HG02870 (cell line): ENCODE measurements around the gene ITSN1.

Experiments
- ATAC-seq: cut with Tn5 transposase; IDR thresholded peaks from one replicate; pipeline ENCODE4 v1.9.1; 2021; ENCODE audit warnings: mild to moderate bottlenecking, moderate library complexity; ENCODE audit not compliant: unreplicated experiment

Gene ITSN1

GRCh38 chr21:33677450-33677849 is 35.1 kb downstream of the ITSN1 start:
- ATAC-seq, result no peak

GRCh38 chr21:33680870-33681269 is 38.6 kb downstream of the ITSN1 start:
- no peak for ATAC-seq

DNA sequence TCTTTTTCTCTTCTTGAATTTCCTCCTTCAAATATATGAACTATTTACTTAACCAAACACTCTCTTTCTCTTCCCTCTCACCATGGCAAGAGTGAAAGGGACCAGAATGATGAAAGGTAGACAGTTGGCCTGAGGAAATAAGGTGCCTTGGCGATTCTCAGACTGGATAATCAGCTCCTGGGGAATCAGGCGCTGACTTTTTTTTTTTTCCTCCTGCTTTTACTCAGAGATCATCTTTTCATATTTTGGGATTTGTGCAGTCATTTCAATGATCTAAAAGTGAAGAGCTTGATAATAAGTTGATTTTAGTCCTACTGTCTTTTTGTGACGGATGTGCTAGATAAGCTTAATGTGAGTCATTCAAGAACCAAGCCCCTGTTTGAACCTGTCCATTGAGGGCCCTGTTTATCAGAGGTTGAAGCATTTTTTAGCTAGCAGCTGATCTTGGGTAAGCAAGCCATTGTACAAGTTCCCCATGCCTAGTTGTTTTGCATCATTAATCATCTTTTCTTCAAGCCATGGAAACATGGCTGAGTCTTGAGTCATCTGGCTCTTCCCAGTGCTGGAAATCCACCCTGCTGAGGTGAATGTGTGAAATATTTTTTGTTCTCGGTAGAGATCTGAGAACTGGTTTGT is 40.8 kb downstream of the ITSN1 start:
- ATAC-seq, result no peak

GRCh38 chr21:33684068-33684467 is 41.8 kb downstream of the ITSN1 start:
- no peak for ATAC-seq

DNA sequence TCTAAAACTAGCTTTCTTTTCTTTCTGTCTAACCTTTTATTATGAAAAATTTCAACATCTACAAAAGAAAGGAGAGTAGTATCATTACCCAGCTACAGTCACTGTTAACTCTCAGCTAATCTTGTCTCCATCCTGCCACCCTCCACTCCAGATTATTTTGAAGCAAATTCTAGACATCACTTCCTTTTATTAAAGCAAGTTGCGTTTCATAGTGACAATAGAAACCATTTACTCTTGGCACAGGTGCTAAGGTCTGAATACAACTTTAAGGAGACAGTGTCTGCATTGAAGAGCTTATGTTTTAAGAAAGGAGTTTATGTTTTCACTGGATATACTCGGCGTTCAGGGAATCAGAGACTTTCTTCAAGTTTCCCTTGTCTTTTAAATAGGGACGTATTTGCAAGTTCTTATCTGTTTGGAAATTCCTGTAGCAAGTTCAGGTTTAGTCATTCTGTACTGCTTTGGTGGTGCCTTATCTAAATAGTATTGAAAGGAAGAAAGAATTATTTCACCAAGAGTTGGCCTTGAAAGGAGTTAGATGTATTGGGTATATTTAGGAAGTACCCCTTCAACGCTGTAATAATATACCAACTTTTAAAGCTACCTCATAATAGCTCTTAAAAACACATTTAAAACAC is 42.7 kb downstream of the ITSN1 start:
- no peak for ATAC-seq

DNA sequence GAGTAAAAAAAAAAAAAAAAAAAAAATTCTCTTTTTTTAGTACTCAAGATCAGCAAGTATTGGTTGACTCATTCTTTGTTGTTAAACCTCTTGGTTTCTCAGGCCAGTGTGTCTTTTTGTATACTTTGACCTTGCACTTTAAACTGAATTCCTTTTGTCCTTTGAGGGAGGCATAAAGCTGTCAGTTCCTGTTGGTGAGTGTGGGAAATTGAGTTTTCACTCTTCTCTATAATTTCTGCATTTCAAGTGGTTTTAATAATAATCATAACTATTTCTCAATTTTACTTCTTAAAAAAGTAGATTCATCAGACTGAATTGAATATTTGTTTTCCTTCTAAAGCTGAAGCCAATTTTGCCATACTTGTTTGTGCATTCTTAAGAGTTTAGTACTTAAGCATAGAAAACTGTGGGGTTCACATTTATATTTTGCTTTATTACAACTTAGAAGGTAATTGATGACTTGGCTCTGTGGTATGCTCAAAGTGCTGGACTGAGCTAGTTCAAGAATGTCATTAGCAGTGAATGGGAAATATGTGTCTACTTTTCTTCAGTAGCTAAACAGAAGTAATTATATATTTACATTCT is 43.4 kb downstream of the ITSN1 start:
- no peak for ATAC-seq

- ATAC-seq, result no peak
Measured at GRCh38 chr21:33686386-33686785, 44.1 kb downstream of the ITSN1 start.

DNA sequence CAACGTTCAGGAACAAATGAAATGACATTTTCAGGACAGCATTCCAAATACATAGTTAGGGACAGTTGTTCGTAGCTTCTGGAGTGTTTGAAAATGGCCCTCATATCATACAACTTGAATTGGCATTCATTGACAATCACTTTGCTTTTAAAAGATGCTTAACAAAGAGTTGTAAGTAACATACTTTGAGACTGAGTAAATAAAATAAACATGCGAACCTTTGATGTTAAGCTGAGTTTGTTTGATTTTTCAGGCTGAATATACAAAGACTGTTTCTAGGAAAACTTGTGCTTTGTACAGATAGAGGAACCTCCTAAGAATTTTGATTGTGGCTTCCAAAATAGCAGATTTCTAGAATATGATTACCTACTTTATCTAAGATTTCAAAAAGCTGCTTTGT is 45.3 kb downstream of the ITSN1 start:
- ATAC-seq, result no peak

DNA sequence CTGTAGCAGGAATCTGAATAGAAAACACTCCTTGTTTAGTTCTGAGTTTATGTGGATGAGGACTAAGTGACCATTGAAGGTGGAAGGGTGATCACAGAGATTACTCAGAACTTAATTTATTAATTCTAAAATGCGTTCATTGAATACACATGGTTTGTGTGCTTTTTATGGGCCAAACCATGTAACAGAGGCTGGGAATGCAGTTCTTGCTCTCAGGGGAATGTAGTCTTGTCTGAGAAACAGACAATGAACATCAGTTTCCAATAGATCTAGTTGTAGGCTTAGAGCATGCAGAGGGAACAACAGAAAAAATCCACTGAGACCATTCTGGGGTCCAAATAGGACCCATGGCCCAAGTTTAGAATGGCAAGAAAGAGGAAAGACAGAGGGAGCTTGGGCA is 46.1 kb downstream of the ITSN1 start:
- ATAC-seq, result no peak

- no peak for ATAC-seq
Measured at GRCh38 chr21:33690874-33691273, 48.6 kb downstream of the ITSN1 start.

DNA sequence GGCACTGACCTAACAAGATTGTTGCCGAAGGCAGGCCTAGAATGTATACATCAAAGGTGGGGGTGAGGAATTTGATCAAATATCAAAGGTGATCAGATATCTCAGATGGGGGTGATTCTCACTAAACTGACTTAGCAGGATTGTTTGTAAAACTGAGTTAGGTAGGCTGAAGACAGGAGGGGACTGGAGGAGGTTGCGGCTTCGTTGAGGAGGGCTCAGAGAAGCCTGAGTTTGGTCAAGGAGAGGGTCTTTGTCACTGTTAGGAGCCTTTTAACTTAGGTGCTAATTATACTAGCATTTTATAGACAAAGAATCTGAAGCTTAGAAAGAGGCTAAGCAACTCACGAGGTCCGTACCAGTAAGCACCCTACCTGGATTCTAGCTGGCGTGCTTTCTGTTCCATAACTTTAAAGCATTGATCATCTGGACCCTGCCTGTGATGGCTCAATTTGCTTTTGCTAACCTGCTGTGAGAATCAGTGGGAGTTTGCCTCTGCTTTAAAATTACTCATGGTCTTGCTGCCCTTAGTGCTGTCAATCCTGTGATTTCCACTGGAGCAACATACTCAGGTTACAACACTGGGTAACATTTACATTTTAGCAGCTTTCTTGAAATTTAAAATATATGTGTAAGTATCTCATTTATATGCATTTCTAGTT is 49.8 kb downstream of the ITSN1 start:
- ATAC-seq, result no peak

DNA sequence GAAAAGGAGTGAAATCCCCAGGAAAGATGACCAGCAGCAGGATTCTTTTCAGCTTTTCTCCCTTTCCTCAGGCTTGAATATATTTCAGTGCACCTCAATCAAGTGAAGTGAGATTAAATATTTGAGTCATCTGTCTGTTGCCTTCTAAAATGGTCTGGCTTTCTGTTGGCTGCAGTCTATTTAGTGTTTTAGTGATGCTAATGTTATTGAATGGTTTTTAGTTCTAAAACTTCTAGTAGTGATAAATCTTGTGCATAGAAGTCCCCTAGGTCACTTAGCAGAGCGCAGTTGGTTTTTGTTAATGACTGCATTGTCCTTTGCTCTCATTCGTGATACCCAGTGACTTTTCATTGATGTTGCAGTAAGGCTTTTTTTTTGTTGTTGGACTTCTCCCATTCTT is 53.5 kb downstream of the ITSN1 start:
- ATAC-seq, result no peak

GRCh38 chr21:33696465-33696864 is 54.2 kb downstream of the ITSN1 start:
- no peak for ATAC-seq

GRCh38 chr21:33698087-33698860 is 56.0 kb downstream of the ITSN1 start:
- ATAC-seq, result no peak

DNA sequence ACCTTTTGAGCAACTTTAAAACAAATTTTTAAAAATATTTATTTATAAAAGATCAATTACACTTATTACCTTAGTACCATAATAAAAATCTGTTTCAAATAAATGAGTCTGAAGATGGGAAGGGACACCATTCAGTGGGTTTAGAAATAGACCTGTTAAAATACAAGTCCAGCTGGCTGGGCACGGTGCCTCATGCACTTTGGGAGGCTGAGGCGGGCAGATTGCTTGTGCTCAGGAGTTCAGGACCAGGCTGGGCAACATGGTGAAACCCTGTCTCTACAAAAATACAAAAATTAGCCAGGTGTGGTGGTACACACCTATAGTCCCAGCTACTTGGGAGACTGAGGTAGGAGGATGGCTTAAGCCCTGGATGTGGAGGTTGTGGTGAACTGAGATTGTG is 57.0 kb downstream of the ITSN1 start:
- no peak for ATAC-seq

DNA sequence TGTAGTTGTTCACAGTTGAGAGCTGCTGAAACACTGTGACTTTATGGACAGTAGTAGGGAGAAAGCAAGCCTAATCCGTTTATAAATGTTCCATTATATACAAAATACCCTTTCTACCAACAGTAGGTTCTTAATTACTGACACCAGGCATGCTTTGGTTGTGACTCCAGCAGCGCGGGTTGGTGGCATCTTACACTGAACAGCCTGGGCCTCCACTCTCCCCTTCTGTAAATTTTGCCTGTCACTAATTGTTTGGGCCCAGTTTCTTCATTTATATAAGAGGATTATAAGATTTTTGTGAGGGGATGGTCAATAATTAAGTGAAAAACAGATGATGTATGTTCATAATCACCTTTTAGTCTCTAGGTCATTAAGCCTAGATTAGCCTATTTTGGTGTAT is 58.2 kb downstream of the ITSN1 start:
- no peak for ATAC-seq

- no peak for ATAC-seq
Measured at GRCh38 chr21:33703750-33704606, 61.7 kb downstream of the ITSN1 start.

DNA sequence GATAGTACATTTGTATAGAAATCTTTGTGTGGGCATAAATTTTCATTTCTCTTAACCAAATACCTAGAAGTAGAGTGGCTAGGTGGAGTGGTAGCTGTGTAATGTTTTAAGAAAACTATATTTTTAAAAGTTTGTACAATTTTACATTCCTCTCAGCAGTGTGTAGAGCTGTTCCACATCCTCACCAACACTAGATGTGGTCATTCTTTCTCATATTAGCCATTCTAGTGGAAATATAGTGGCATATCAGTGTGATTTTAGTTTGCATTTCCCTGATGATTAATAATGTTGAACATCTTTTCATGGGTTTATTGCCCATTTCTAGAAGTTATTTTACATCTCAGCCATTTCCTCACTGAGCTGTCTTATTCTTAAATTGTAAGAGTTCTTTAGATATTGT is 65.5 kb downstream of the ITSN1 start:
- ATAC-seq, result no peak

DNA sequence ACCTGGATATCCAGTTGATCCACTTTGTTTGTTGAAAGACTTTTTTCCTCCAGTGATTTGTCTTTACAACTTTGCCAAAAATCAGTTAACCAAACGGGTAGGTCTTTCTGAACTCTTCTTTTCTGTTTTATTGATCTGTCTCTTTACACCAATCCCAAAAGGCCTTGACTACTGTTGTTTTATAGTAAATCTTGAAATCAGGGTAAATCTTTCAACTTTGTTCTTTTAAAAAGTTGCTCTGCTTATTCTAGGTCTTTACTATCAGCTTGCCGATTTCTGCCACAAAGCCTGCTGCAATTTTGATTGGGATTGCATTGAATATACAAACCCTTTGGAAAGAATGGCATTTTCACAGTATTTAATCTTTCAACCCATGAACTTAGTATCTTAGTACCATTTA is 66.6 kb downstream of the ITSN1 start:
- ATAC-seq, result no peak

GRCh38 chr21:33712022-33712803 is 69.9 kb downstream of the ITSN1 start:
- ATAC-seq, result no peak
